Mononuclear cell (primary cell): ENCODE measurements around the gene ZNF44. TPM values are rescaled to one million over a fixed set of nuclear protein-coding genes. Genes with fewer than 3 reads are reported as not detected.

ENCODE experiments used
- H3K27me3 ChIP-seq: 2 replicates; pipeline ENCODE4 v1.6.0; 2011; ENCODE audit warnings: low read length, control low read depth; ENCODE audit not compliant: insufficient read depth
- H3K4me1 ChIP-seq: 2 replicates; pipeline ENCODE4 v1.5.1; 2011; ENCODE audit warnings: mild to moderate bottlenecking, low read length, control low read depth; ENCODE audit not compliant: insufficient read depth
- H3K4me3 ChIP-seq: 2 replicates; pipeline ENCODE4 v1.5.1; 2011; ENCODE audit warnings: mild to moderate bottlenecking, low read length, moderate library complexity
- H3K9me3 ChIP-seq: 2 replicates; pipeline ENCODE4 v1.5.1; 2011; ENCODE audit warnings: low read depth, mild to moderate bottlenecking, control low read depth, low read length
- total RNA-seq: library from RNA; depleted of rRNA; stranded (reverse); fragments of >200 nt; gene quantifications from one replicate; pipeline ENCODE4 v1.2.3, GENCODE V29; 2012

The ZNF44 gene
- total RNA-seq, 1 donor = 24.7 TPM

- no peak overlapping the region for H3K4me3 ChIP-seq
- H3K27me3 ChIP-seq = no peaks in the 10 kb centered on the region
- H3K9me3 ChIP-seq = peaks cover 5% of the 10 kb centered on the region
- H3K4me1 ChIP-seq = no peaks in the 10 kb centered on the region
Measured at GRCh38 chr19:12230751-12231733, 63.6 kb downstream of the ZNF44 start.

- no peak overlapping the region for H3K4me3 ChIP-seq
- H3K27me3 ChIP-seq = no peaks in the 10 kb centered on the region
- H3K4me1 ChIP-seq = no peaks in the 10 kb centered on the region
- H3K9me3 ChIP-seq = no peaks in the 10 kb centered on the region
Measured at GRCh38 chr19:12229990-12230389, 64.7 kb downstream of the ZNF44 start.

- Histone ChIP-seq H3K4me3 (no peak overlapping the region), H3K4me1 (no peaks in the 10 kb centered on the region), H3K9me3 (no peaks in the 10 kb centered on the region), H3K27me3 (no peaks in the 10 kb centered on the region)
Measured at GRCh38 chr19:12224676-12225075, 70.0 kb downstream of the ZNF44 start.

DNA sequence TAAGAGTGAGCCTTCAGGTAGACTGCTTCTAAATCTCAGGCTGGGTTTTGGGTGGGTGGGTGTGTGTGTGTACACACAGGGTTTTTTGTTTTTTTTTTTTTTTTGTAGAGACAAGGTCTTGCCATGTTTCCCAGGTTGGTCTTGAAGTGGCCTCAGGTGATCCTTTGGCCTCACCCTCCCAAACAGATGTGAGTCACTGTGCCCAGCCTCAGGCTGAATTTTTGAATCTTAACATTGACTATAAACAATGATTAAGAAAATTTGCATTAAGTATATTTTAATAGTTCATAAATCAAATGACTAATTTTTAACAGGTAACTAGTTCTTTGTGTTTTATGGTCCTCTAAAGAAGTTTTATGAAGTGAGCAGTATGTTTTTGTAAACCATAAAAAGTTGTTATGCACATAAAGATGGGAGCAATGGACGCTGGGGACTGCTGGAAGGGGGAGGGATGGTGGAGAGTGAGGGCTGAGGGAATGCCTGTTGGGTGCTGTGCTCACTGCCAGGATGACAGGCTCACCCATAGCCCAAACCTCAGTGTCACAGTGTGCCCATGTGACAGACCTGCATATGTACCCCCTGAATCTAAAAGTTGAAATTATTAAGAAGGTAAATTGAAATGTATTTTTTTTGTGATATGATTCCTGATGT lies 71.6 kb downstream of the ZNF44 start:
- H3K9me3 ChIP-seq = peaks cover 5% of the 10 kb centered on the region

More for the DNA sequence above, 71.6 kb downstream of the ZNF44 start:
- Histone ChIP-seq H3K4me1 (no peaks in the 10 kb centered on the region), H3K4me3 (no peak overlapping the region), H3K27me3 (no peaks in the 10 kb centered on the region)

Other genes with a start within 250 kb of the ZNF44 start
- not detected for gene ZNF878, start 241.9 kb downstream of the ZNF44 start, total RNA-seq
- gene ZNF844, start 230.2 kb downstream of the ZNF44 start, total RNA-seq = 32.2 TPM
- 1.9 TPM for gene ZNF20, start 154.5 kb downstream of the ZNF44 start, total RNA-seq
- gene ZNF625, start 138.1 kb downstream of the ZNF44 start, total RNA-seq = 1.7 TPM
- gene ZNF136, start 131.8 kb downstream of the ZNF44 start, total RNA-seq = 67.0 TPM
- gene ZNF563, start 38.8 kb upstream of the ZNF44 start, total RNA-seq = 3.1 TPM
- gene ZNF442, start 70.8 kb upstream of the ZNF44 start, total RNA-seq = 1.0 TPM
- gene ZNF799, start 106.4 kb upstream of the ZNF44 start, total RNA-seq = 3.0 TPM
- 2.3 TPM for gene ZNF443, start 146.1 kb upstream of the ZNF44 start, total RNA-seq
- gene ZNF709, start 189.9 kb upstream of the ZNF44 start, total RNA-seq = 3.0 TPM